Calu3 (cell line): ENCODE data around the gene PKHD1. TPM values are rescaled to one million over a fixed set of nuclear protein-coding genes. Genes with fewer than 3 reads are reported as not detected.

Experiments used
- BruUV-seq: library from RNA; stranded (reverse); fragments of 400-500 nt; replicated peaks from 2 replicates; lab custom pipeline; 2021; lab: Mats Ljungman, UMichigan
- CTCF ChIA-PET: fragments of 300-600 bp; sonication (Branson Sonifier 250); formaldehyde crosslinking; loops from one replicate; lab custom pipeline; 2022; ENCODE audit warnings: antibody characterized with exemption; lab: Charles Lee
- DNase-seq: peaks from one replicate; pipeline ENCODE4 v3.0.0; 2022
- H3K27ac Mint-ChIP-seq: one replicate; pipeline ENCODE4 v1.8.0; 2022; ENCODE audit warnings: mixed read lengths; ENCODE audit not compliant: unreplicated experiment
- H3K27me3 Mint-ChIP-seq: one replicate; pipeline ENCODE4 v1.8.0; 2022; ENCODE audit warnings: mixed read lengths; ENCODE audit not compliant: unreplicated experiment
- H3K36me3 Mint-ChIP-seq: one replicate; pipeline ENCODE4 v1.8.0; 2022; ENCODE audit warnings: mild to moderate bottlenecking, moderate library complexity, mixed read lengths; ENCODE audit not compliant: insufficient read depth, unreplicated experiment
- H3K4me1 Mint-ChIP-seq: one replicate; pipeline ENCODE4 v1.8.0; 2022; ENCODE audit warnings: mild to moderate bottlenecking, low read depth, mixed read lengths; ENCODE audit not compliant: unreplicated experiment
- H3K4me3 Mint-ChIP-seq: one replicate; pipeline ENCODE4 v1.8.0; 2022; ENCODE audit warnings: mild to moderate bottlenecking, low read depth, moderate library complexity, mixed read lengths; ENCODE audit not compliant: unreplicated experiment
- H3K9me3 Mint-ChIP-seq: one replicate; pipeline ENCODE4 v1.8.0; 2022; ENCODE audit warnings: low read depth, mixed read lengths; ENCODE audit not compliant: unreplicated experiment
- intact Hi-C: fragments of 100-400 bp; cut with micrococcal nuclease; formaldehyde crosslinking; loops from one replicate; pipeline ENCODE4 v1.10.0; 2022; ENCODE audit not compliant: unreplicated experiment
- total RNA-seq: library from RNA; stranded (reverse); gene quantifications from 2 replicates; pipeline ENCODE4 v1.2.3, GENCODE V29; 2022
- TF ChIP-seq, protein P1 (sequence below): fragments of 200-600 bp; IDR thresholded peaks from one replicate; pipeline ENCODE4 v1.8.0; 2022; ENCODE audit warnings: antibody characterized with exemption; ENCODE audit not compliant: unreplicated experiment

PKHD1 gene
- total RNA-seq, 1 experiment from 2014 or later: 25.2 TPM

- no TSS peak for BruUV-seq
Observed at GRCh38 chr6:51805517-51805916, 281.9 kb downstream of the PKHD1 start.

DNA sequence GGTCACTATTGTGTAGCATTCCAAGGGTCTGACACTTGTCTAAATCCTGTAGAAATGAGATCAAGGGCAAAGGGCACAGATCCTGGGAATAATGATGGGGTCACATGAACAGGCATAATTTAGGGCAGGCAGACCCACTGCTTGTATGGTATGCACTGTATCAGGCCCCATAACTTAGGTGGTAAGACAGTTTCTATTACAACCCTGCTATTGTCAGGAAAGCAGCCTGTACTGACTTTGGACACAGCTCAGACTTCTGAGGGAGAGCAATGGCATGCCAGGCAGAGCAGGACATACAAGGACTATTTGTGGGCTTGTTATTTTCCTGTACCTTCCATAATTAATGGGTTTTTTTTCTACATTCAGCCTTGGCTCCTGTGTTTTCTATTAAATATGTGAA is 286.8 kb downstream of the PKHD1 start:
- no peak overlapping the region for H3K4me3 Mint-ChIP-seq
- no peaks in the 10 kb centered on the region for H3K36me3 Mint-ChIP-seq
- no peaks in the 10 kb centered on the region for H3K4me1 Mint-ChIP-seq
- H3K27ac Mint-ChIP-seq: no peak overlapping the region
- BruUV-seq: no TSS peak
- peaks cover 3% of the 10 kb centered on the region for H3K9me3 Mint-ChIP-seq
- intact Hi-C loops: no loop called here
- TF ChIP-seq, protein P1, sequence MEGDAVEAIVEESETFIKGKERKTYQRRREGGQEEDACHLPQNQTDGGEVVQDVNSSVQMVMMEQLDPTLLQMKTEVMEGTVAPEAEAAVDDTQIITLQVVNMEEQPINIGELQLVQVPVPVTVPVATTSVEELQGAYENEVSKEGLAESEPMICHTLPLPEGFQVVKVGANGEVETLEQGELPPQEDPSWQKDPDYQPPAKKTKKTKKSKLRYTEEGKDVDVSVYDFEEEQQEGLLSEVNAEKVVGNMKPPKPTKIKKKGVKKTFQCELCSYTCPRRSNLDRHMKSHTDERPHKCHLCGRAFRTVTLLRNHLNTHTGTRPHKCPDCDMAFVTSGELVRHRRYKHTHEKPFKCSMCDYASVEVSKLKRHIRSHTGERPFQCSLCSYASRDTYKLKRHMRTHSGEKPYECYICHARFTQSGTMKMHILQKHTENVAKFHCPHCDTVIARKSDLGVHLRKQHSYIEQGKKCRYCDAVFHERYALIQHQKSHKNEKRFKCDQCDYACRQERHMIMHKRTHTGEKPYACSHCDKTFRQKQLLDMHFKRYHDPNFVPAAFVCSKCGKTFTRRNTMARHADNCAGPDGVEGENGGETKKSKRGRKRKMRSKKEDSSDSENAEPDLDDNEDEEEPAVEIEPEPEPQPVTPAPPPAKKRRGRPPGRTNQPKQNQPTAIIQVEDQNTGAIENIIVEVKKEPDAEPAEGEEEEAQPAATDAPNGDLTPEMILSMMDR: no peak
- no peaks in the 10 kb centered on the region for H3K27me3 Mint-ChIP-seq
- CTCF ChIA-PET: no interaction called here
- no peak for DNase-seq

More at GRCh38 chr6:51805517-51805916, 281.9 kb downstream of the PKHD1 start:
- peaks cover 5% of the 10 kb centered on the region for H3K36me3 Mint-ChIP-seq
- no peak for DNase-seq
- CTCF ChIA-PET: no interaction called here
- no peak overlapping the region for H3K4me3 Mint-ChIP-seq
- no peaks in the 10 kb centered on the region for H3K27me3 Mint-ChIP-seq
- H3K9me3 Mint-ChIP-seq: peaks cover 3% of the 10 kb centered on the region
- TF ChIP-seq, protein P1: no peak
- intact Hi-C loops: no loop called here
- no peaks in the 10 kb centered on the region for H3K4me1 Mint-ChIP-seq
- no peak overlapping the region for H3K27ac Mint-ChIP-seq

GRCh38 chr6:51793393-51793792 is 294.0 kb downstream of the PKHD1 start:
- H3K4me1 Mint-ChIP-seq: no peaks in the 10 kb centered on the region
- peaks cover 2% of the 10 kb centered on the region for H3K9me3 Mint-ChIP-seq
- H3K27me3 Mint-ChIP-seq: no peaks in the 10 kb centered on the region
- intact Hi-C loops: no loop called here
- no peak overlapping the region for H3K27ac Mint-ChIP-seq
- H3K4me3 Mint-ChIP-seq: no peak overlapping the region
- CTCF ChIA-PET: no interaction called here
- H3K36me3 Mint-ChIP-seq: peaks cover 14% of the 10 kb centered on the region
- no TSS peak for BruUV-seq
- no peak for DNase-seq
- TF ChIP-seq, protein P1: no peak

DNA sequence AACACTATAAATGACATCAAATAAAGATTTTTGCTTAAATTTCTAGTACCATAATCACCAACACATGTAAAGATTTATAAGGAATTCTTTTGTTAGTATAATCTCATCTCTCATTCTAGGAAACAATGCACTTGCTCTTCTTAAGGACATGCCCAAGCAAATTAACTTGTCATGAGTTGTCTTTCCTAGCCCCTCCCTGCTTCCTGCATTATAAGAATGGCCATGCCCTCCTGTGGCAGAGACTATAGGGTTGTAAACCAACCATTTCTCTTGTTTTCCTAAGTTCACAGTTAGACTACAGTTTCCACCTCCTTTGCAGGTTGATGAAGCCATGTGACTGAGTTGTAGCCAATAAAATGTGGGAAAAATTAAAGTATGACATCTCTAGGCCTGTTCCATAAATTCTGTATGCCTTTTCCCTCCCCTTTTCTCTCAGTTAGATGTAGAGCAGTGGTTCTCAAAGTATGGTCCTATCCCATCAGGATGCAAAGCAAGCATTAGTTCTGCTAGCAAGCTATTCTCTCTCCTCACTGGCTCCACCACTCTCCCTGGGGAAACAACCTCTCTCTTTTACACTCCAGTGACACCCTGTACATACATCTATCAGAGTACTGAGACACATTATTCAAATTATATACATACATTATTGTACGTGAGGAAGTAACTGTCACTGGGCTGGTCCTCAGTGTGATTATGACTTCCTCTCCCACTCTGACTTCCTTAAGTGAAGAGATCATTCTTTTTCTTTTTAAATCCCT is 295.0 kb downstream of the PKHD1 start:
- peaks cover 2% of the 10 kb centered on the region for H3K9me3 Mint-ChIP-seq
- TF ChIP-seq, protein P1: no peak
- H3K27me3 Mint-ChIP-seq: no peaks in the 10 kb centered on the region
- CTCF ChIA-PET: no interaction called here
- H3K4me3 Mint-ChIP-seq: no peak overlapping the region
- H3K27ac Mint-ChIP-seq: no peak overlapping the region
- no TSS peak for BruUV-seq
- DNase-seq: no peak
- H3K36me3 Mint-ChIP-seq: peaks cover 14% of the 10 kb centered on the region
- intact Hi-C loops: no loop called here
- no peaks in the 10 kb centered on the region for H3K4me1 Mint-ChIP-seq
